RKO (cell line): ENCODE data around the gene SEC23A.
A peak's percentile ranks its signal among the peaks of the same experiment; 100 is the strongest.
"Not testable (repeated sequence)": the region's sequence is repeated elsewhere in the genome, so short reads cannot be mapped to it uniquely, and the experiment has no call there.

Source experiments
- DNase-seq: peaks from one replicate; pipeline ENCODE4 v3.0.0-alpha.2; 2016; ENCODE audit warnings: low spot score

Gene SEC23A

GRCh38 chr14:39102969-39103957 lies at the start of gene SEC23A:
Gene SEC23A, minus strand, starts transcription at chr14:39103235. Its CDS starts 7,117 bp downstream, at chr14:39096118.
- peak; percentile 76 for DNase-seq

DNA sequence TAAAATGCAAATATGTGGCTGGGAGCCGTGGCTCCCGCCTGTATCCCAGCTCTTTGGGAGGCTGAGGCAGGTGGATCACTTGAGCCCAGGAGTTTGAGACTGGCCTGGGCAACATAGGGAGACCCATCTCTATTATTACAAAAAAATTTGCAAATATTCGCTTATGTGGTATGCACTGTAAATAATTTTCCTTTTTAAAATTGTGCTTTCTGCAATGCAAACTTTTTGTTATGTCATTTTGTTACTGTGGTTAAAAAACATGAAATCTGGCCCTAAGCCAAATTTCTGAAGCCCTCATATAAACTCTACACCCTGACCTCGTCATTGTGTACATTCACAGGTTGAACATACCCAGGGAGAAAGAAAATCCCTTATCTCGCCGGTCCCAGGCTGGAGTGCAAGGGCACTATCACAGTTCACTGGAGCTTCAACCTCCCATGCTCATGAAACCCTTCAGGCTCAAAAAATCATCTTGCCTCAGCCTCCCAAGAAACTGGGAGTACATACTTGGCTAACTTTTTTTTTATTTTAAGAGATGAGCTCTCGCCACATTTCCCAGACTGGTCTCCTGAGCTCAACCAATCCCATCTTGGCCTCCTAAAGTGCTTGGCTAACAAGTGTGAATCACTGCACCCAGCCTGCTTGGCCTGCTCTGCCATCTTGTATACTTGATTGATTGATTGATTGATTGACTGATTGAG lies 42.4 kb upstream of the SEC23A start:
- DNase-seq, result no peak

- not testable (repeated sequence) for DNase-seq
These were observed 40.2 kb upstream of the SEC23A start for GRCh38 chr14:39143226-39143625.

- not testable (repeated sequence) for DNase-seq
These were observed 38.6 kb upstream of the SEC23A start for GRCh38 chr14:39141623-39142022.

DNA sequence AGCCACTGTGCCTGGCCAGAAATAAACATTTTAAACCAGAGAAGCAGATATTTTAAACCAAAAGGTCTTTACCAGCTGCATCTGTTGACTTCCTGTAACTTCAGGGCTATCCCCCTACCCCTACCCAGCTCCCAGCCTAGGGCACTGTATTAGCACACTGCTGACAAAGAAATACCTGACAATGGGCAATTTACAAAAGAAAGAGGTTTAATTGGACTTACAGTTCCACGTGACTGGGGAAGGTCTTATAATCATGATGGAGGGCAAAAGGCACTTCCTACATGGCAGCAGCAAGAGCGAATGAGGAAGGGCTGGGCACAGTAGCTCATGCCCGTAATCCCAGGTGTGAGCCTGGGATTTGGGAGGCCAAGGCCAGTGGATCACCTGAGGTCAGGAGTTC lies 37.1 kb upstream of the SEC23A start:
- no peak for DNase-seq

DNA sequence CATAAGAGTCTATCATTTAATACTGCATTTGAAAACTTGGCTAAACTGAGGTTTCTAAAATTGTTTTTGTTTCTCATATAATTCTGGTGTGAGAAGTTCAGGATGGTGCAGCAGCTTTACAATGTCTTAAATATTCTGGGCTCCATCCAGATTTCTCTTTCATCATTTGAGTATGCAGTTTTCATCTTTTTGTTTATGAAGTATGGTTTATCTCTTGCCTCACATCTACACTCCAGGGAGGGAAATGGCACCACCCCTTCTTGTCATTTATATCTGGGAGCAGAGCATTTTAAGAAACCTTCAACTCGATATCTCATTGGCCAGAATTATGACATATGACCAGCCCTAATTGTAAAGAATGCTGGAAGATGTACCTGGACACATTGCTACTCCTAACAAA lies 35.4 kb upstream of the SEC23A start:
- no peak for DNase-seq

DNA sequence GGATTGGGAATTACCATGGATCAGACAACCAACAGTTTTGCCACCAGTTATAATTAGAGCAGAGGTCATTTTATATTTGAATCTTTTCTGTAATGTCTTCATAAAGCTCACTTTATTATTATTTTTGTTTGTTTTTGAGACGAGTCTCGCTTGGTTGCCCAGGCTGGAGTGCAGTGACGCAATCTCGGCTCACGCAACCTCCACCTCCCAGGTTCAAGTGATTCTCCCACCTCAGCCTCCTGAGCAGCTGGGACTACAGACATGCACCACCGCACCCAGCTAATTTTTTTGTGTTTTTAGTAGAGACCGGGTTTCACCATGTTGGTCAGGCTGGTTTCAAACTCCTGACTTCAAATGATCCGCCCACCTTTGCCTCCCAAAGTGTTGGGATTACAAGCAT lies 34.8 kb upstream of the SEC23A start:
- DNase-seq, result not testable (repeated sequence)

GRCh38 chr14:39122330-39123138 lies 19.5 kb upstream of the SEC23A start:
- no peak for DNase-seq

DNA sequence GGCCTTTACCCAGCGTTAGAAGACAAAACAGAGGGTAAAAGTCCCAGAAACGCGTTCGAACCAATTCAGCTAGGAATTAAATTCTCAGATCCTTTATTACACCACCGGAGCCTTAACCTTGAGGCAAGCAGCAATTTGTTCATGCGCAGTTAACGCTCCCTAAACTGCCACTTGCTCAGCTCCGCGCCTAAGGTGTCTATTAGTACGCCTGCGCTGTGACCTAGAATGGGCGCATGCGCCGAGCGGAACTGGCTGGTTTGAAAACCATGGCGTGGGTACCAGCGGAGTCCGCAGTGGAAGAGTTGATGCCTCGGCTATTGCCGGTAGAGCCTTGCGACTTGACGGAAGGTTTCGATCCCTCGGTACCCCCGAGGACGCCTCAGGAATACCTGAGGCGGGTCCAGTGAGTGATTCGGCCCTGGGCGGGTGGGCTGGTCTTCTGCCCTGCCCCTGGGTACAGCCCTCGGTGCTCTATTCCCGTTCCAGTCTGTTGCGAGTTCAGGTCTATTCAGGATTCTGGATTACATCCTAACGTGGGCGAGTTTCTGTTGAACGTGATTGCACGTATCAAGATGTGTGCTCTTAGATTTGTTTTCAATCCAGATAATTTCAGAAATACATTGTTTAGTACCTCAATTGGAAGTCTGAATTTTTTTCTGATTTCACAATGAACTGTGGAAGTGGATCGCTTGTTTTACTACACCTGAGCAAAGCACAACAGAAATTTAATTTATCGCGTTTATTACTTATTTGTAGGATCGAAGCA lies 11.2 kb upstream of the SEC23A start, which contains the start of gene GEMIN2:
TSS of gene GEMIN2 (plus strand) at position 251 of the 766 bp plus-strand sequence. CDS start at position 267, 16 bp downstream.
- peak; percentile 97 for DNase-seq

- DNase-seq, result peak; percentile 9
These were observed 10.6 kb upstream of the SEC23A start for GRCh38 chr14:39113685-39114072.

GRCh38 chr14:39109893-39110715 lies 7.1 kb upstream of the SEC23A start:
- no peak for DNase-seq

- DNase-seq, result no peak
These were observed 5.8 kb upstream of the SEC23A start for GRCh38 chr14:39108791-39109190.

DNA sequence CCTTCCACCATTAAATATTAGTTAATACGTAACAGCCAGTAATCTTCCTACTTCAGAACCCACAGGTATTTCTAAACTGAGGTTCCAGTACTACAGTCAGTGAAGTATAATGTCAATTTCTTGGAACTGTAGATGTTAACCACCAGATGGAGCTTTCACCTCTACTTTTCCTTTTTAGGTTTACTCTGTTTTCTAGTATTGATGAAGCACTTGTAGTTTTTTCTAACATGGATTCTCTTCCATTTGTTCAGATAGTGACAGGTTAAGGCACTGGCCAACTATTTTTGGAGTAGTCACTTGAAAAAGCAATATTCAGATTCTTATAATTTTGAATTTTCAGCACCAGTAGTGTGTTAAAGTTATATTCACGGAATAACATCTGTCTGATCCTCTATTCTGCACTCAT lies 4.6 kb upstream of the SEC23A start:
- DNase-seq, result peak; percentile 69

- DNase-seq, result not testable (repeated sequence)
These were observed 1.2 kb upstream of the SEC23A start for GRCh38 chr14:39104078-39104801.

GRCh38 chr14:39102265-39102968 lies 618 bp downstream of the SEC23A start:
- peak; percentile 75 for DNase-seq

DNA sequence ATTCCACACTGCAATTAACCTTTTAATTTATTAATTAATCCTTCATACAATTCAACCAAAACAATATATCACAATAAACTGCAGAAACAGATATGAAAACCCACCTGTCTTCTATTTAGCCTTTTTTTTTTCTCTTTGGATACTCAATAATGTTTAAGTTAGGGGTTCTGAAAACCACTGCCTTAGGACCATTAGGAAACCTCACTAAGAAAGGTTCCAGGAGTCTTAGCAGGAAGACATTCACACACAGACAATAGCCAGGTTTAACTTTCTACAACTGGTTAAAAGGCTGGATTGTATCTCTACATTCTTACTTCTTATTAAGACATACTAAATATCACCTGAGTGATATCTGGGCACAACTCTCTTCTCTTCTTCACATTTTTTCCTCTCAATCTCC lies 3.3 kb downstream of the SEC23A start:
- DNase-seq, result no peak

DNA sequence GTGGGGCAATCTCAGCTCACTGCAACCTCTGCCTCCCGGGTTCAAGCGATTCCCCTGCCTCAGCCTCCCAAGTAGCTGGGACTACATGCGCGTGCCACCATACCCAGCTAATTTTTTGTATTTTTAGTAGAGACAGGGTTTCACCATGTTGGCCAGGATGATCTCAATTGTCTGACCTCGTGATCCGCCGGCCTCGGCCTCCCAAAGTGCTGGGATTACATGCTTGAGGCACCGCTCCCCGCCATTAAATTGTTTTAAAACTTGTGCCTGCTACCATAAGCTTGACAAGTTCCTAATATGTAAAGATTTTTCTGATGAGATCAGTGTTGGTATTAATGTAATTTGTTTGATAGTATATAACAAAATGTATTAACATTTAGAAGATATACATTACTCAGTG lies 3.8 kb downstream of the SEC23A start:
- DNase-seq, result not testable (repeated sequence)

DNA sequence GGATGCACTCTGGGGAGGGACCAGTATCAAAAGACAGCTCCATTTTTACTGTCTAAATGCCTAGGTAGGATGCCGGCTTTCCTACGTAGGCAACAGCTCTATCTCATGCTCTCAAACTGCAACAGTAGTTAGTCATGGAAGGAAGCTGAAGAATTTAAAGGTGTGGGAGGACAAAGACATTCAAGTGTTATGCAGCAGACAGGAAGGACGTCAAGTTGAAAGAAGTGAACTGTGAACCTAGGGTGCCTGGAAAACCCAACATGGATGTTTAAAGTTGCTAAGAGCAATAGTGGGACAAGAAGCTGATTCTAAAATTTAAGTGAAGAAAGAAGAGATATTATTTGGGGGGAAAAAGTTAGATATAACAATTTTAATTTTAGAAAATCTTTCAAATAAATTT lies 5.9 kb downstream of the SEC23A start:
- peak; percentile 18 for DNase-seq

DNA sequence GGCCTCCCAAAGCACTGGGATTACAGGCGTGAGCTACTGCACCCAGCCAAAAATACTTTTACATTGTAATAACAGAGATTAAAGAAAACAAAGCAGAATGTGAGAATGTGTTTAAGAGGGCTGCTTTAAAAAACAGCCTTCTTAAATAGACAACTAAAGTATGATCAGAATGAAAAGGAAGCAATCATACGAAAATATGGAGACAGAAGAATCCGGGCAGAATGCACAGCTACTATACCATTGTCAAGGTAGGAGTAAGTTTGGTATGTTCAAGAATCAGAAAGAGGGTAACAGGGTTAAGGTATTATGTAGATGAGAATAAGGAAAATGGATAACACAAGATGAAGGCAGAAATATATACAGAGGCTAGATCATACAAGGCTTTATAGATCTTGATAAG lies 8.5 kb downstream of the SEC23A start:
- DNase-seq, result no peak
